ENCODE data around the gene PLCB1.

PLCB1 gene

GRCh38 chr20:8242066-8242465 is 110.0 kb downstream of the PLCB1 start:
- Histone ChIP-seq H3K4me3 (ENCODE audit: low read length, poor library complexity, severe bottlenecking) (no peak overlapping the region), H3K4me1 (ENCODE audit: insufficient read depth, low read length, poor library complexity, severe bottlenecking) (peaks cover 56% of the 10 kb centered on the region), H3K27me3 (ENCODE audit: insufficient read depth, low read length, poor library complexity, severe bottlenecking) (no peaks in the 10 kb centered on the region), H2AFZ (ENCODE audit: low read length) (no peak overlapping the region), H3K36me3 (ENCODE audit: insufficient read depth, low read length) (no peaks in the 10 kb centered on the region), H3K9ac (ENCODE audit: low read depth, low read length, poor library complexity, severe bottlenecking) (no peak overlapping the region), H3K9me3 (ENCODE audit: insufficient read depth, low read depth, low read length) (no peaks in the 10 kb centered on the region), H3K9me2 (replicated peaks; ENCODE audit: low read depth, low read length) (no peaks in the 10 kb centered on the region), H4K20me1 (ENCODE audit: insufficient read depth, low read length, poor library complexity, severe bottlenecking) (no peaks in the 10 kb centered on the region), H3K4me2 (ENCODE audit: low read depth, low read length, poor library complexity, severe bottlenecking) (no peak overlapping the region), H3F3A (ENCODE audit: low read depth) (peaks cover 7% of the 10 kb centered on the region), H3K79me2 (ENCODE audit: insufficient read depth, low read length) (peaks cover 28% of the 10 kb centered on the region)
- TF ChIP-seq, protein P1, sequence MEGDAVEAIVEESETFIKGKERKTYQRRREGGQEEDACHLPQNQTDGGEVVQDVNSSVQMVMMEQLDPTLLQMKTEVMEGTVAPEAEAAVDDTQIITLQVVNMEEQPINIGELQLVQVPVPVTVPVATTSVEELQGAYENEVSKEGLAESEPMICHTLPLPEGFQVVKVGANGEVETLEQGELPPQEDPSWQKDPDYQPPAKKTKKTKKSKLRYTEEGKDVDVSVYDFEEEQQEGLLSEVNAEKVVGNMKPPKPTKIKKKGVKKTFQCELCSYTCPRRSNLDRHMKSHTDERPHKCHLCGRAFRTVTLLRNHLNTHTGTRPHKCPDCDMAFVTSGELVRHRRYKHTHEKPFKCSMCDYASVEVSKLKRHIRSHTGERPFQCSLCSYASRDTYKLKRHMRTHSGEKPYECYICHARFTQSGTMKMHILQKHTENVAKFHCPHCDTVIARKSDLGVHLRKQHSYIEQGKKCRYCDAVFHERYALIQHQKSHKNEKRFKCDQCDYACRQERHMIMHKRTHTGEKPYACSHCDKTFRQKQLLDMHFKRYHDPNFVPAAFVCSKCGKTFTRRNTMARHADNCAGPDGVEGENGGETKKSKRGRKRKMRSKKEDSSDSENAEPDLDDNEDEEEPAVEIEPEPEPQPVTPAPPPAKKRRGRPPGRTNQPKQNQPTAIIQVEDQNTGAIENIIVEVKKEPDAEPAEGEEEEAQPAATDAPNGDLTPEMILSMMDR (conservative IDR thresholded peaks at IDR 0.05; ENCODE audit: low read length) = no peak
- TF ChIP-seq EZH2phosphoT487 (IDR thresholded peaks at IDR 0.05; ENCODE audit: borderline replicate concordance) = no peak

- Histone ChIP-seq H3F3A (ENCODE audit: low read depth) (peaks cover 7% of the 10 kb centered on the region), H3K9me2 (replicated peaks; ENCODE audit: low read depth, low read length) (no peaks in the 10 kb centered on the region), H3K4me1 (ENCODE audit: insufficient read depth, low read length, poor library complexity, severe bottlenecking) (peaks cover 66% of the 10 kb centered on the region), H2AFZ (ENCODE audit: low read length) (no peak overlapping the region), H3K4me2 (ENCODE audit: low read depth, low read length, poor library complexity, severe bottlenecking) (no peak overlapping the region), H3K9me3 (ENCODE audit: insufficient read depth, low read depth, low read length) (no peaks in the 10 kb centered on the region), H3K27me3 (ENCODE audit: insufficient read depth, low read length, poor library complexity, severe bottlenecking) (no peaks in the 10 kb centered on the region), H3K36me3 (ENCODE audit: insufficient read depth, low read length) (no peaks in the 10 kb centered on the region), H3K4me3 (ENCODE audit: low read length, poor library complexity, severe bottlenecking) (no peak overlapping the region), H3K79me2 (ENCODE audit: insufficient read depth, low read length) (peaks cover 33% of the 10 kb centered on the region), H3K9ac (ENCODE audit: low read depth, low read length, poor library complexity, severe bottlenecking) (no peak overlapping the region), H4K20me1 (ENCODE audit: insufficient read depth, low read length, poor library complexity, severe bottlenecking) (no peaks in the 10 kb centered on the region)
- no peak for TF ChIP-seq EZH2phosphoT487 (IDR thresholded peaks at IDR 0.05; ENCODE audit: borderline replicate concordance)
- TF ChIP-seq, protein P1 (conservative IDR thresholded peaks at IDR 0.05; ENCODE audit: low read length) = no peak
These were observed 111.0 kb downstream of the PLCB1 start for GRCh38 chr20:8242827-8243724.

DNA sequence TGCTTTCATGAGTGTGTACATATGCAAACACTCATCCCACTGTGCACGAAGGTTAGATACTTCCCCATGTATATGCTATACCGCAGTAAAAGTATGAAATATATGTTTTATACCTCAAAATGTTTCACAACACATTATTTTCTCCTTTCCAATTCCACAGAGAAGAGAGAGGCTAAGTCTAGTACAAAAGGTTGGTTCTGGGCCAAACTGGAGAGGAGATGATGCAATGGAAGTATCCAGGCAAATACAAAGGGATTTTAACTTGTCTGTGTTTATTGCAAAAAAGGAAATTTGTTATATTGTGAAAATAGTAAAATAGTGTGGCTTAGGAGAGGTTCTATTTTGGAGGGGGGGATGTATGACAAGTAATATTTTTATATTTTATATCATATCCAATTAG is 112.6 kb downstream of the PLCB1 start:
- H3K27me3 ChIP-seq (ENCODE audit: insufficient read depth, low read length, poor library complexity, severe bottlenecking) = no peaks in the 10 kb centered on the region
- peaks cover 7% of the 10 kb centered on the region for H3F3A ChIP-seq (ENCODE audit: low read depth)
- no peak overlapping the region for H3K9ac ChIP-seq (ENCODE audit: low read depth, low read length, poor library complexity, severe bottlenecking)
- H2AFZ ChIP-seq (ENCODE audit: low read length) = no peak overlapping the region
- H3K4me3 ChIP-seq (ENCODE audit: low read length, poor library complexity, severe bottlenecking) = no peak overlapping the region
- H3K4me2 ChIP-seq (ENCODE audit: low read depth, low read length, poor library complexity, severe bottlenecking) = no peak overlapping the region
- H3K36me3 ChIP-seq (ENCODE audit: insufficient read depth, low read length) = no peaks in the 10 kb centered on the region
- H3K4me1 ChIP-seq (ENCODE audit: insufficient read depth, low read length, poor library complexity, severe bottlenecking) = peaks cover 63% of the 10 kb centered on the region
- H4K20me1 ChIP-seq (ENCODE audit: insufficient read depth, low read length, poor library complexity, severe bottlenecking) = no peaks in the 10 kb centered on the region
- H3K9me3 ChIP-seq (ENCODE audit: insufficient read depth, low read depth, low read length) = no peaks in the 10 kb centered on the region
- H3K9me2 ChIP-seq (replicated peaks; ENCODE audit: low read depth, low read length) = no peaks in the 10 kb centered on the region
- TF ChIP-seq, protein P1 (conservative IDR thresholded peaks at IDR 0.05; ENCODE audit: low read length) = no peak
- TF ChIP-seq EZH2phosphoT487 (IDR thresholded peaks at IDR 0.05; ENCODE audit: borderline replicate concordance) = no peak
- H3K79me2 ChIP-seq (ENCODE audit: insufficient read depth, low read length) = peaks cover 44% of the 10 kb centered on the region
